H1 (cell line): ENCODE measurements around the gene RAD23A. TPM values are rescaled to one million over a fixed set of nuclear protein-coding genes. Genes with fewer than 3 reads are reported as not detected.

ENCODE experiments used
- CTCF ChIA-PET: fragments of 300-600 bp; sonication (Branson Sonifier 250); formaldehyde crosslinking; loops from one replicate; lab custom pipeline; 2021; ENCODE audit not compliant: partially characterized antibody; lab: Charles Lee
- POLR2A ChIA-PET: fragments of 300-600 bp; sonication (Branson Sonifier 250); formaldehyde crosslinking; loops from one replicate; lab custom pipeline; 2021; ENCODE audit warnings: inconsistent platforms; ENCODE audit not compliant: partially characterized antibody; lab: Charles Lee
- DNase-seq, 2 experiments: peaks; one replicate each; pipeline versions ENCODE4 v3.0.0 to v3.0.0-alpha.2; 2010 to 2022; ENCODE audit warnings: low spot score in 2 of 2, low read depth in 1 of 2, mixed read lengths in 1 of 2
- FAIRE-seq: peaks from 2 replicates; lab custom pipeline; 2011; peaks lifted over from hg19 to GRCh38; lab: Jason Lieb, UNC
- H2AFZ ChIP-seq: 2 replicates; pipeline ENCODE4 v1.8.1; 2012; ENCODE audit warnings: low read length, inconsistent platforms
- H2AK5ac ChIP-seq: 2 replicates; pipeline ENCODE4 v1.6.1; 2013; ENCODE audit warnings: low read depth, low read length
- H2BK120ac ChIP-seq: replicated peaks from 2 replicates; pipeline ENCODE3; 2013; ENCODE audit warnings: low read depth, low read length, inconsistent platforms
- H2BK12ac ChIP-seq: 2 replicates; pipeline ENCODE4 v1.6.1; 2013; ENCODE audit warnings: low read depth, low read length
- H2BK15ac ChIP-seq: 2 replicates; pipeline ENCODE4 v1.6.1; 2013; ENCODE audit warnings: low read length
- H2BK20ac ChIP-seq: 2 replicates; pipeline ENCODE4 v1.6.1; 2013; ENCODE audit warnings: low read length
- H2BK5ac ChIP-seq: 2 replicates; pipeline ENCODE4 v1.6.1; 2013; ENCODE audit warnings: low read depth, low read length
- H3K14ac ChIP-seq: 2 replicates; pipeline ENCODE4 v1.6.1; 2013; ENCODE audit warnings: inconsistent platforms; ENCODE audit not compliant: insufficient read length
- H3K18ac ChIP-seq: 2 replicates; pipeline ENCODE4 v1.6.1; 2013; ENCODE audit warnings: low read length; ENCODE audit errors: extremely low read depth
- H3K23ac ChIP-seq: 2 replicates; pipeline ENCODE4 v1.6.1; 2013; ENCODE audit warnings: inconsistent platforms; ENCODE audit not compliant: insufficient read length
- H3K23me2 ChIP-seq: 2 replicates; pipeline ENCODE4 v1.6.1; 2013; ENCODE audit warnings: low read depth, low read length
- H3K27ac ChIP-seq: 2 replicates; pipeline ENCODE4 v1.6.1; 2011; ENCODE audit warnings: low read depth, low read length, inconsistent platforms
- H3K27me3 ChIP-seq, 4 experiments: replicated peaks in 1 of 4; 1 replicate in 1 of 4; 2 replicates in 3 of 4; pipeline versions ENCODE4 v1.6.1 to v1.8.1; 2011 to 2013; ENCODE audit warnings: low read length in 3 of 4, mild to moderate bottlenecking in 3 of 4, inconsistent platforms in 2 of 4, mixed read lengths in 2 of 4, moderate library complexity in 1 of 4; ENCODE audit not compliant: control insufficient read depth in 3 of 4, insufficient read depth in 3 of 4; ENCODE audit errors: extremely low read depth in 1 of 4
- H3K36me3 ChIP-seq, 4 experiments: 2 replicates each; pipeline versions ENCODE4 v1.6.1 to v1.8.1; 2011 to 2013; ENCODE audit warnings: mild to moderate bottlenecking in 4 of 4, low read length in 3 of 4, moderate library complexity in 2 of 4, control low read depth in 1 of 4, inconsistent platforms in 1 of 4; ENCODE audit not compliant: insufficient read depth in 4 of 4, control insufficient read depth in 2 of 4
- H3K4ac ChIP-seq: replicated peaks from 2 replicates; pipeline ENCODE3; 2013; ENCODE audit warnings: low read length, low read depth, mixed read lengths, inconsistent platforms; ENCODE audit not compliant: insufficient read length
- H3K4me1 ChIP-seq, 4 experiments: replicated peaks in 1 of 4; 1 replicate in 1 of 4; 2 replicates in 3 of 4; pipeline versions ENCODE4 v1.6.1 to v1.8.1; 2011 to 2013; ENCODE audit warnings: low read length in 3 of 4, inconsistent platforms in 2 of 4, mixed read lengths in 1 of 4; ENCODE audit not compliant: insufficient read depth in 4 of 4, control insufficient read depth in 3 of 4
- H3K4me2 ChIP-seq, 2 experiments: 2 replicates each; pipeline versions ENCODE4 v1.6.1 to v1.8.1; 2011 to 2013; ENCODE audit warnings: low read depth in 2 of 2, low read length in 2 of 2, control low read depth in 1 of 2, inconsistent platforms in 1 of 2, mild to moderate bottlenecking in 1 of 2; ENCODE audit not compliant: insufficient read depth in 1 of 2
- H3K4me3 ChIP-seq, 4 experiments: fragments of 200-600, 300-600 bp in 1 of 4; sonication (generic), shearing (Covaris generic), sonication (Bioruptor Twin) in 1 of 4; 2 replicates each; pipeline versions ENCODE4 v1.5.1 to v1.8.1; 2011 to 2016; ENCODE audit warnings: low read length in 4 of 4, low read depth in 3 of 4, control low read depth in 2 of 4, inconsistent platforms in 2 of 4, mild to moderate bottlenecking in 2 of 4, mixed read lengths in 1 of 4, moderate library complexity in 1 of 4; ENCODE audit not compliant: insufficient read depth in 2 of 4; ENCODE audit errors: extremely low read depth in 1 of 4
- H3K56ac ChIP-seq: replicated peaks from 2 replicates; pipeline ENCODE3; 2013; ENCODE audit warnings: low read depth, mild to moderate bottlenecking, mixed read lengths, low read length, inconsistent platforms; ENCODE audit not compliant: insufficient read length
- H3K79me1 ChIP-seq: 2 replicates; pipeline ENCODE4 v1.6.1; 2013; ENCODE audit warnings: low read depth, low read length, control low read depth
- H3K79me2 ChIP-seq, 2 experiments: 2 replicates each; pipeline versions ENCODE4 v1.6.1 to v1.8.1; 2012 to 2013; ENCODE audit warnings: low read length in 2 of 2, mild to moderate bottlenecking in 2 of 2, inconsistent platforms in 1 of 2; ENCODE audit not compliant: insufficient read depth in 2 of 2, control insufficient read depth in 1 of 2
- H3K9ac ChIP-seq, 4 experiments: replicated peaks in 1 of 4; 1 replicate in 1 of 4; 2 replicates in 3 of 4; pipeline versions ENCODE4 v1.6.1 to v1.8.1; 2011 to 2013; ENCODE audit warnings: low read depth in 3 of 4, low read length in 3 of 4, control low read depth in 2 of 4, mild to moderate bottlenecking in 2 of 4, moderate library complexity in 2 of 4, inconsistent platforms in 1 of 4; ENCODE audit errors: extremely low read depth in 1 of 4
- H3K9me3 ChIP-seq, 2 experiments: 2 replicates each; pipeline versions ENCODE4 v1.6.1 to v1.8.1; 2012 to 2013; ENCODE audit warnings: mild to moderate bottlenecking in 2 of 2, moderate library complexity in 2 of 2, control low read depth in 1 of 2, inconsistent platforms in 1 of 2, low read depth in 1 of 2, low read length in 1 of 2, mixed read lengths in 1 of 2; ENCODE audit not compliant: insufficient read depth in 2 of 2
- H4K20me1 ChIP-seq, 2 experiments: replicated peaks in 1 of 2; 2 replicates each; pipeline versions ENCODE3 to v1.8.1; 2011 to 2013; ENCODE audit warnings: inconsistent platforms in 2 of 2, low read length in 2 of 2, mild to moderate bottlenecking in 1 of 2; ENCODE audit not compliant: insufficient read depth in 2 of 2, control insufficient read depth in 1 of 2
- H4K5ac ChIP-seq: 2 replicates; pipeline ENCODE4 v1.6.1; 2013; ENCODE audit warnings: low read length, low read depth, mixed read lengths, inconsistent platforms; ENCODE audit not compliant: insufficient read length
- H4K8ac ChIP-seq: 2 replicates; pipeline ENCODE4 v1.8.0; 2013; ENCODE audit warnings: mild to moderate bottlenecking, moderate library complexity, low read length, inconsistent platforms; ENCODE audit not compliant: insufficient read depth; ENCODE audit errors: extremely low read depth
- H4K91ac ChIP-seq: replicated peaks from 2 replicates; pipeline ENCODE3; 2013; ENCODE audit warnings: low read length, mixed read lengths, inconsistent platforms; ENCODE audit not compliant: insufficient read length
- ATF3 ChIP-seq: IDR thresholded peaks from 2 replicates; pipeline ENCODE4 v1.6.1; 2011; ENCODE audit warnings: low read depth, mild to moderate bottlenecking, low read length; ENCODE audit not compliant: insufficient read depth
- NANOG ChIP-seq: IDR thresholded peaks from 2 replicates; pipeline ENCODE4 v1.6.1; 2011; ENCODE audit warnings: low read length, low read depth, mild to moderate bottlenecking, inconsistent platforms; ENCODE audit not compliant: insufficient read depth, poor library complexity, severe bottlenecking
- POU5F1 ChIP-seq: IDR thresholded peaks from 2 replicates; pipeline ENCODE4 v1.6.1; 2011; ENCODE audit warnings: low read depth, mild to moderate bottlenecking, low read length, moderate library complexity
- SUZ12 ChIP-seq: fragments of 200-600 bp; sonication (generic); IDR thresholded peaks from 2 replicates; pipeline ENCODE4 v1.6.1; 2012; ENCODE audit warnings: mild to moderate bottlenecking, inconsistent platforms, low read length, moderate library complexity, mixed read lengths
- USF2 ChIP-seq: IDR thresholded peaks from 2 replicates; pipeline ENCODE4 v1.6.1; 2011; ENCODE audit warnings: low read length, improper control_type of control experiment
- ZNF274 ChIP-seq: IDR thresholded peaks from 2 replicates; pipeline ENCODE4 v1.7.0; 2012; ENCODE audit warnings: low read length, borderline replicate concordance; ENCODE audit errors: extremely low read depth
- WGBS, 2 experiments: shearing (Covaris generic) in 1 of 2; methylation state at CpG; one replicate each; pipeline versions ENCODE4 v1.1.6 to v1.1.7; 2013 to 2015; ENCODE audit warnings: low lambda C conversion rate in 2 of 2, mixed read lengths in 2 of 2, inconsistent platforms in 1 of 2, low coverage in 1 of 2, missing lambda C conversion rate in 1 of 2; ENCODE audit not compliant: insufficient replicate concordance in 2 of 2, insufficient coverage in 1 of 2, insufficient read length in 1 of 2; ENCODE audit errors: extremely low coverage in 1 of 2, missing lambda C conversion rate in 1 of 2; 5-methylcytosine and 5-hydroxymethylcytosine counted together
- polyA plus RNA-seq, 7 experiments: library from polyadenylated mRNA; depleted of rRNA in 3 of 7; stranded (reverse) in 5 of 7; unstranded in 2 of 7; fragments of >200 nt in 5 of 7; fragments of 200-250 nt in 2 of 7; gene quantifications; 1 replicate in 5 of 7; 2 replicates in 1 of 7; 4 replicates in 1 of 7; pipeline versions ENCODE4 v1.2.1 to v1.2.3, GENCODE V29; 2011 to 2013; ENCODE audit warnings: missing spikeins in 2 of 7, mixed read lengths in 2 of 7
- total RNA-seq: library from RNA; stranded (reverse); fragmentation: NEBNext Ultra II Directional; extraction: Animal tissue kit (Norgen Biotek cat#: 25700); gene quantifications from 2 replicates; pipeline ENCODE4 v1.2.1, GENCODE V29; 2021

RAD23A gene
- total and polyA plus RNA-seq, 2 of the 8 experiments (the other 6 are each of a cell fraction or from before 2014, with no cell fraction given) = 40.0 to 76.1 TPM

- Histone ChIP-seq H3K79me1 (no peaks in the 10 kb centered on the region; the same call in 1 of the 2 replicates), H4K91ac (no peak overlapping the region), H3K9me3 (no peaks in the 10 kb centered on the region; a peak in 1 of 4 replicates), H3K56ac (no peak overlapping the region), H4K20me1 (peaks cover 0 to 3% of the 10 kb centered on the region in 2 experiments), H3K9ac (no peak overlapping the region), H2BK5ac (no peak overlapping the region), H2BK20ac (no peak overlapping the region), H3K4me1 (no peaks in the 10 kb centered on the region), H4K8ac (no peak overlapping the region; the same call in 1 of the 2 replicates), H2AFZ (no peak overlapping the region), H3K4me2 (no peak overlapping the region), H2BK120ac (no peak overlapping the region), H3K4ac (no peak overlapping the region), H4K5ac (no peak overlapping the region), H3K4me3 (no peak overlapping the region), H3K23me2 (no peaks in the 10 kb centered on the region), H3K27ac (no peak overlapping the region), H3K27me3 (no peaks in the 10 kb centered on the region), H2BK12ac (no peak overlapping the region), H3K14ac (no peak overlapping the region), H3K79me2 (no peaks in the 10 kb centered on the region), H3K23ac (no peak overlapping the region), H2AK5ac (no peak overlapping the region), H3K36me3 (peaks cover 37 to 73% (median 51%) of the 10 kb centered on the region in 4 experiments), H2BK15ac (no peak overlapping the region), H3K18ac (no peak overlapping the region)
- TF ChIP-seq ZNF274 = no peak
- no peak for TF ChIP-seq SUZ12
- TF ChIP-seq ATF3 = no peak
- TF ChIP-seq NANOG = no peak
- TF ChIP-seq POU5F1 = no peak
- TF ChIP-seq USF2 = no peak
- no peak for FAIRE-seq
- 95% methylated on average over 26 of the region's 29 CpGs; no CpG with 5 or more reads in 1 of the 2 experiments for WGBS, 2 experiments
- POLR2A ChIA-PET = interaction anchor here (1.0 to 13.9 kb wide), 4 partner anchors 8 to 23 kb away, joined by 3 to 180 read pairs (median 15); partner anchors contain the start of genes CALR and FARSA
- CTCF ChIA-PET = interaction anchor here (1.5 kb wide), 2 partner anchors 8 to 77 kb away, joined by 4 read pairs; partner anchors contain the start of gene FARSA
- no peak for DNase-seq
Measured at GRCh38 chr19:12924621-12925310, 20.9 kb upstream of the RAD23A start.
